B cell (primary cell): ENCODE results near the gene ESRRB. TPM values are rescaled to one million over a fixed set of nuclear protein-coding genes. Genes with fewer than 3 reads are reported as not detected.

Experiments used
- ATAC-seq: fragments of 200-7000 bp; cut with Tn5 transposase; one replicate; pipeline ENCODE4 v1.10.0; 2021; ENCODE audit warnings: low read depth, mild to moderate bottlenecking, moderate number of reproducible peaks, moderate library complexity
- CTCF ChIA-PET: fragments of 350-600 bp; sonication (Branson Sonifier 250); formaldehyde crosslinking; loops from one replicate; lab custom pipeline; 2021; ENCODE audit warnings: antibody characterized with exemption, inconsistent platforms; lab: Charles Lee
- POLR2A ChIA-PET: fragments of 350-600 bp; sonication (Branson Sonifier 250); formaldehyde crosslinking; loops from one replicate; lab custom pipeline; 2021; ENCODE audit warnings: antibody characterized with exemption; lab: Charles Lee
- DNase-seq: peaks from one replicate; pipeline ENCODE4 v3.0.0; 2013
- H2AFZ ChIP-seq: 2 replicates; pipeline ENCODE4 v1.6.1; 2012; ENCODE audit warnings: mild to moderate bottlenecking, low read depth, low read length; ENCODE audit not compliant: insufficient read depth, poor library complexity, severe bottlenecking
- H3K27ac ChIP-seq, 2 donors: 1 replicate in 1 of 2; 2 replicates in 1 of 2; pipeline ENCODE4 v1.5.1; 2012 to 2013; ENCODE audit warnings: low read length in 2 of 2, mild to moderate bottlenecking in 2 of 2, moderate library complexity in 1 of 2
- H3K27me3 ChIP-seq, 4 experiments: fragments of 200-600 bp in 1 of 4; sonication (generic) in 1 of 4; replicated peaks in 1 of 4; 1 replicate in 2 of 4; 2 replicates in 2 of 4; pipeline versions ENCODE4 v1.6.1 to v1.7.0; 2013 to 2016; ENCODE audit warnings: low read length in 3 of 4, mild to moderate bottlenecking in 2 of 4, mixed read lengths in 1 of 4, moderate library complexity in 1 of 4; ENCODE audit not compliant: insufficient read depth in 4 of 4, control insufficient read depth in 3 of 4; ENCODE audit errors: control extremely low read depth in 1 of 4
- H3K36me3 ChIP-seq, 2 experiments: replicated peaks in 1 of 2; 1 replicate in 1 of 2; 2 replicates in 1 of 2; pipeline versions ENCODE4 v1.6.1 to v1.7.1; 2013; ENCODE audit warnings: low read length in 1 of 2; ENCODE audit not compliant: insufficient read depth in 2 of 2, control insufficient read depth in 1 of 2; ENCODE audit errors: control extremely low read depth in 1 of 2, extremely low read depth in 1 of 2
- H3K4me1 ChIP-seq, 2 donors: fragments of 200-600 bp in 1 of 2; sonication (generic) in 1 of 2; 1 replicate in 1 of 2; 2 replicates in 1 of 2; pipeline versions ENCODE4 v1.5.1 to v1.6.1; 2013 to 2017; ENCODE audit warnings: low read length in 2 of 2; ENCODE audit not compliant: control insufficient read depth in 2 of 2, insufficient read depth in 2 of 2
- H3K4me2 ChIP-seq: replicated peaks from 2 replicates; pipeline ENCODE3; 2012; ENCODE audit warnings: mild to moderate bottlenecking, low read depth, low read length; ENCODE audit not compliant: poor library complexity, severe bottlenecking
- H3K4me3 ChIP-seq, 5 experiments: fragments of 200-600 bp in 1 of 5; sonication (generic) in 1 of 5; 1 replicate in 3 of 5; 2 replicates in 2 of 5; pipeline versions ENCODE4 v1.5.1 to v1.7.0; 2011 to 2016; ENCODE audit warnings: low read length in 4 of 5, mild to moderate bottlenecking in 4 of 5, low read depth in 2 of 5, control low read depth in 1 of 5, moderate library complexity in 1 of 5; ENCODE audit not compliant: insufficient read depth in 1 of 5; ENCODE audit errors: control extremely low read depth in 1 of 5, extremely low read depth in 1 of 5
- H3K79me2 ChIP-seq: fragments of 200-600 bp; sonication (generic); one replicate; pipeline ENCODE4 v1.6.0; 2016; ENCODE audit warnings: low read length; ENCODE audit not compliant: control insufficient read depth, insufficient read depth
- H3K9ac ChIP-seq: fragments of 200-600 bp; sonication (generic); 2 replicates; pipeline ENCODE4 v1.6.1; 2017; ENCODE audit warnings: mild to moderate bottlenecking, low read length, moderate library complexity
- H3K9me3 ChIP-seq, 3 donors: one replicate each; pipeline versions ENCODE4 v1.6.1 to v1.7.1; 2013; ENCODE audit warnings: low read length in 2 of 3; ENCODE audit not compliant: control insufficient read depth in 2 of 3, insufficient read depth in 1 of 3; ENCODE audit errors: control extremely low read depth in 1 of 3
- H4K20me1 ChIP-seq: 2 replicates; pipeline ENCODE4 v1.6.0; 2012; ENCODE audit warnings: mild to moderate bottlenecking, low read length; ENCODE audit not compliant: insufficient read depth, control insufficient read depth, poor library complexity, severe bottlenecking
- H3K27ac Mint-ChIP-seq: one replicate; pipeline ENCODE4 v1.8.0; 2021; ENCODE audit warnings: mixed read lengths
- H3K27me3 Mint-ChIP-seq: one replicate; pipeline ENCODE4 v1.8.0; 2021; ENCODE audit warnings: mixed read lengths
- H3K4me1 Mint-ChIP-seq: one replicate; pipeline ENCODE4 v1.8.0; 2021; ENCODE audit warnings: mixed read lengths
- H3K4me3 Mint-ChIP-seq: one replicate; pipeline ENCODE4 v1.8.0; 2021; ENCODE audit warnings: mixed read lengths
- H3K9me3 Mint-ChIP-seq: one replicate; pipeline ENCODE4 v1.8.0; 2022; ENCODE audit warnings: mixed read lengths; ENCODE audit not compliant: insufficient read depth
- CTCF ChIP-seq: fragments of 200-600 bp; IDR thresholded peaks from one replicate; pipeline ENCODE4 v1.8.0; 2022; ENCODE audit warnings: antibody characterized with exemption, mild to moderate bottlenecking
- EZH2 ChIP-seq: IDR thresholded peaks from 2 replicates; pipeline ENCODE4 v1.6.1; 2012; ENCODE audit warnings: borderline replicate concordance, low read depth, mild to moderate bottlenecking, moderate library complexity, low read length; ENCODE audit not compliant: insufficient read depth, poor library complexity, severe bottlenecking
- WGBS: methylation state at CpG from one replicate; pipeline ENCODE4 v1.1.5; 2013; ENCODE audit warnings: missing lambda C conversion rate; ENCODE audit not compliant: insufficient coverage; 5-methylcytosine and 5-hydroxymethylcytosine counted together
- intact Hi-C: fragments of 100-400 bp; cut with micrococcal nuclease; formaldehyde crosslinking; loops from one replicate; pipeline ENCODE4 v1.10.0; 2022
- polyA plus RNA-seq: library from polyadenylated mRNA; depleted of rRNA; stranded (reverse); fragments of >200 nt; gene quantifications from 2 replicates; pipeline ENCODE4 v1.2.3, GENCODE V29; 2012
- total RNA-seq, 2 donors: library from RNA; stranded (reverse); fragments of 120-200 nt in 1 of 2; gene quantifications; 1 replicate in 1 of 2; 2 replicates in 1 of 2; pipeline versions ENCODE4 v1.2.3 to v1.2.4, GENCODE V29; 2013 to 2022

Gene ESRRB
- total and polyA plus RNA-seq, 2 donors (not counting 1 experiment from before 2014, with no cell fraction given): 0.13 TPM; not detected in 1

- intact Hi-C loops: no loop called here
- no peak overlapping the region for H3K27ac ChIP-seq
- H3K4me1 ChIP-seq: no peaks in the 10 kb centered on the region
- H3K36me3 ChIP-seq: no peaks in the 10 kb centered on the region
- TF ChIP-seq CTCF (no peak), EZH2 (no peak)
- no peak overlapping the region for H3K4me3 ChIP-seq
- no peak overlapping the region for H3K9ac ChIP-seq
- H3K27me3 ChIP-seq: no peaks in the 10 kb centered on the region
- H2AFZ ChIP-seq: no peak overlapping the region
- H3K9me3 ChIP-seq: no peaks in the 10 kb centered on the region
- ChIA-PET POLR2A (no interaction called here), CTCF (interaction anchor here (1.3 kb wide), 1 partner anchor 34 kb away, joined by 3 read pairs; no protein-coding TSS in a partner anchor)
- H3K4me2 ChIP-seq: no peak overlapping the region
- WGBS: 95% methylated on average over 22 of the region's 22 CpGs
- Mint-ChIP-seq H3K27ac (no peak overlapping the region), H3K27me3 (peaks cover 27% of the 10 kb centered on the region), H3K4me3 (no peak overlapping the region), H3K4me1 (no peaks in the 10 kb centered on the region), H3K9me3 (no peaks in the 10 kb centered on the region)
- ATAC-seq (no peak), DNase-seq (no peak)
- H4K20me1 ChIP-seq: no peaks in the 10 kb centered on the region
- H3K79me2 ChIP-seq: no peaks in the 10 kb centered on the region
Observed at GRCh38 chr14:76491172-76491930, 115.4 kb downstream of the ESRRB start.

- Histone ChIP-seq H3K9me3 (no peaks in the 10 kb centered on the region), H3K27ac (no peak overlapping the region), H4K20me1 (no peaks in the 10 kb centered on the region), H3K36me3 (no peaks in the 10 kb centered on the region), H3K4me1 (no peaks in the 10 kb centered on the region), H3K4me3 (no peak overlapping the region), H3K27me3 (no peaks in the 10 kb centered on the region), H3K4me2 (no peak overlapping the region), H3K9ac (no peak overlapping the region), H3K79me2 (no peaks in the 10 kb centered on the region), H2AFZ (no peak overlapping the region)
- Mint-ChIP-seq H3K4me3 (no peak overlapping the region), H3K27me3 (peaks cover 5% of the 10 kb centered on the region), H3K4me1 (no peaks in the 10 kb centered on the region), H3K27ac (no peak overlapping the region), H3K9me3 (no peaks in the 10 kb centered on the region)
- intact Hi-C loops: no loop called here
- CTCF ChIA-PET: no interaction called here
- TF ChIP-seq EZH2: no peak
- DNase-seq: no peak
- ATAC-seq: no peak
- POLR2A ChIA-PET: no interaction called here
- WGBS: 96% methylated on average over 2 of the region's 2 CpGs
Observed at GRCh38 chr14:76495983-76496382, 120.0 kb downstream of the ESRRB start.
